Measurements from ENCODE around the gene HEATR3. TPM values are rescaled to one million over a fixed set of nuclear protein-coding genes. Genes with fewer than 3 reads are reported as not detected.
A peak's percentile ranks its signal among the peaks of the same experiment; 100 is the strongest.

Gene HEATR3
- total and polyA plus RNA-seq, 2 of the 13 experiments (the other 11 are each of a cell fraction or from before 2014, with no cell fraction given), result 22.4 to 52.4 TPM

DNA sequence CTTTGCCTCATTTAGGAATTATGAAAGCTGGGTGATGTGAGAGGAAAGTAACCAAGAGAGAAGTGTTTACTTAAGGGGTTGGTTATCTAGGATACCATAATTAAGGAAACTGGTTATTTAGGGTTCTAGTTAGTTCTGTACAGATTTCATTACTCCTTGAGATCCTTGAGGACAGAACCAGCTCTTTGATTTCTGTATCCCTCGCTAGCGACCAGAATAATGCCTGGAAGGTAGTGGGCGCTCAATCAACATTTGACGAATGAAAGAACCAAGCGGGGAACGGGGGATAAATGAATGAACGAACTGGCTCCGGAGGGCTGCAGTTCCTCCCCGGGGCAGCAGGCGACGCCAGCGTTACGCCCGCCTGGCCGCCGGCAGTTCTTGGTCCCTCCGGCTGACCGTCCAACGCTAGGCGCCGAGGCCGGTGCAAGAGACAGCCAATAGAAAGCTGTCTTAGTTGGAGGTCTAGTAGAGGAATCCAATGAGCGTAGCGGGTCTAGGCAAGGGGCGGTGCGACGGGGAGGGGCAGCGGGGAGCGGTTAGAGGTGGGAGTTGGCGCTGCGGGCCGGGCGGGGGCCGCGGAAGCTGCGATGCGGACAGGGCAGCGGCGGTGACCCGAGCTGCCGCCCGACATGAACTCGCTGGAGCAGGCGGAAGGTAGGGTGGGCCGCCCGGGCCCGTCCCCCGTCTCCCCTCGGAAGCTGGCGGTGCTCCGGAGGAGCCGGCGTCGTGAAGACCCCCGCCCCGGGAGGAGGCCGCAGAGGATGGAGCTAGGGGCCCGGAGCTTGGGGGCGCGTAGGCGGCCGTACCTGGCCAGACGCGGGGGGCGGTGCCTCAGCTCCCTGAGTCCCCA is 40.9 kb upstream of the HEATR3 start, which contains the start of gene CNEP1R1 (continued):
- TF ChIP-seq KLF13 (CRISPR knock-in tag; IDR thresholded peaks at IDR 0.05) (peak; percentile 73; the same call in 1 of the 2 replicates), PHF20 (CRISPR knock-in tag; IDR thresholded peaks at IDR 0.05) (peak; percentile 90), SMAD1 (CRISPR knock-in tag; IDR thresholded peaks at IDR 0.05; ENCODE audit: borderline replicate concordance, low read depth) (0 out of 2 replicates have a peak, but pooled peaks have one; percentile 28), PHF21A (CRISPR knock-in tag; IDR thresholded peaks at IDR 0.05) (peak; percentile 93), ZBTB42 (CRISPR knock-in tag; IDR thresholded peaks at IDR 0.05) (0 out of 2 replicates have a peak, but pooled peaks have one; percentile 65), ZBTB38 (CRISPR knock-in tag; IDR thresholded peaks at IDR 0.05) (peak; percentile 71), RFX5 (IDR thresholded peaks at IDR 0.05; ENCODE audit: low read depth, low read length) (peak; percentile 62), ZNF776 (CRISPR knock-in tag; IDR thresholded peaks at IDR 0.05) (peak; percentile 93), KLF9 (CRISPR knock-in tag; IDR thresholded peaks at IDR 0.05; ENCODE audit: low read depth) (peak; percentile 91), ZNF589 (CRISPR knock-in tag; conservative IDR thresholded peaks at IDR 0.05) (peak; percentile 58; the same call in 1 of the 2 replicates), ZBTB20 (CRISPR knock-in tag; IDR thresholded peaks at IDR 0.05; ENCODE audit: borderline replicate concordance, low read depth) (peak; percentile 75; the same call in 1 of the 2 replicates), REL (CRISPR knock-in tag; conservative IDR thresholded peaks at IDR 0.05) (0 out of 2 replicates have a peak, but pooled peaks have one; percentile 23), TGIF2 (CRISPR knock-in tag; IDR thresholded peaks at IDR 0.05) (peak; percentile 66; the same call in 1 of the 2 replicates), ZNF274 (CRISPR knock-in tag; IDR thresholded peaks at IDR 0.05) (peak; percentile 81; the same call in 1 of the 2 replicates), FOXA3 (CRISPR knock-in tag; IDR thresholded peaks at IDR 0.05) (peak; percentile 28; the same call in 1 of the 2 replicates), IRX3 (CRISPR knock-in tag; IDR thresholded peaks at IDR 0.05; ENCODE audit: borderline replicate concordance, low read depth) (no peak), MXD4 (CRISPR knock-in tag; IDR thresholded peaks at IDR 0.05) (peak; percentile 78), ZNF234 (CRISPR knock-in tag; conservative IDR thresholded peaks at IDR 0.05) (no peak; the same call in 1 of the 2 replicates), POLR2A (IDR thresholded peaks at IDR 0.05; ENCODE audit: insufficient read depth in 1 of 2, low read depth in 2 of 2, low read length in 2 of 2) (peak; percentile 57 to 86), SALL1 (CRISPR knock-in tag; IDR thresholded peaks at IDR 0.05) (peak; percentile 94), JUNB (CRISPR knock-in tag; IDR thresholded peaks at IDR 0.05; ENCODE audit: borderline replicate concordance) (no peak; the same call in 1 of the 2 replicates), PPARG (CRISPR knock-in tag; conservative IDR thresholded peaks at IDR 0.05) (peak; percentile 54; the same call in 1 of the 2 replicates), RCOR2 (CRISPR knock-in tag; IDR thresholded peaks at IDR 0.05) (peak; percentile 83), FOXO1 (CRISPR knock-in tag; IDR thresholded peaks at IDR 0.05) (peak; percentile 73)
- TF ChIP-seq, protein P1, sequence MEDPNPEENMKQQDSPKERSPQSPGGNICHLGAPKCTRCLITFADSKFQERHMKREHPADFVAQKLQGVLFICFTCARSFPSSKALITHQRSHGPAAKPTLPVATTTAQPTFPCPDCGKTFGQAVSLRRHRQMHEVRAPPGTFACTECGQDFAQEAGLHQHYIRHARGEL (CRISPR knock-in tag; IDR thresholded peaks at IDR 0.05), result peak; percentile 99
- TF ChIP-seq, protein P2, sequence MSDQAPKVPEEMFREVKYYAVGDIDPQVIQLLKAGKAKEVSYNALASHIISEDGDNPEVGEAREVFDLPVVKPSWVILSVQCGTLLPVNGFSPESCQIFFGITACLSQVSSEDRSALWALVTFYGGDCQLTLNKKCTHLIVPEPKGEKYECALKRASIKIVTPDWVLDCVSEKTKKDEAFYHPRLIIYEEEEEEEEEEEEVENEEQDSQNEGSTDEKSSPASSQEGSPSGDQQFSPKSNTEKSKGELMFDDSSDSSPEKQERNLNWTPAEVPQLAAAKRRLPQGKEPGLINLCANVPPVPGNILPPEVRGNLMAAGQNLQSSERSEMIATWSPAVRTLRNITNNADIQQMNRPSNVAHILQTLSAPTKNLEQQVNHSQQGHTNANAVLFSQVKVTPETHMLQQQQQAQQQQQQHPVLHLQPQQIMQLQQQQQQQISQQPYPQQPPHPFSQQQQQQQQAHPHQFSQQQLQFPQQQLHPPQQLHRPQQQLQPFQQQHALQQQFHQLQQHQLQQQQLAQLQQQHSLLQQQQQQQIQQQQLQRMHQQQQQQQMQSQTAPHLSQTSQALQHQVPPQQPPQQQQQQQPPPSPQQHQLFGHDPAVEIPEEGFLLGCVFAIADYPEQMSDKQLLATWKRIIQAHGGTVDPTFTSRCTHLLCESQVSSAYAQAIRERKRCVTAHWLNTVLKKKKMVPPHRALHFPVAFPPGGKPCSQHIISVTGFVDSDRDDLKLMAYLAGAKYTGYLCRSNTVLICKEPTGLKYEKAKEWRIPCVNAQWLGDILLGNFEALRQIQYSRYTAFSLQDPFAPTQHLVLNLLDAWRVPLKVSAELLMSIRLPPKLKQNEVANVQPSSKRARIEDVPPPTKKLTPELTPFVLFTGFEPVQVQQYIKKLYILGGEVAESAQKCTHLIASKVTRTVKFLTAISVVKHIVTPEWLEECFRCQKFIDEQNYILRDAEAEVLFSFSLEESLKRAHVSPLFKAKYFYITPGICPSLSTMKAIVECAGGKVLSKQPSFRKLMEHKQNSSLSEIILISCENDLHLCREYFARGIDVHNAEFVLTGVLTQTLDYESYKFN (CRISPR knock-in tag; conservative IDR thresholded peaks at IDR 0.05), result peak; percentile 65
- TF ChIP-seq, protein P3, sequence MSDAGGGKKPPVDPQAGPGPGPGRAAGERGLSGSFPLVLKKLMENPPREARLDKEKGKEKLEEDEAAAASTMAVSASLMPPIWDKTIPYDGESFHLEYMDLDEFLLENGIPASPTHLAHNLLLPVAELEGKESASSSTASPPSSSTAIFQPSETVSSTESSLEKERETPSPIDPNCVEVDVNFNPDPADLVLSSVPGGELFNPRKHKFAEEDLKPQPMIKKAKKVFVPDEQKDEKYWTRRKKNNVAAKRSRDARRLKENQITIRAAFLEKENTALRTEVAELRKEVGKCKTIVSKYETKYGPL (CRISPR knock-in tag; IDR thresholded peaks at IDR 0.05), result no peak; the same call in 1 of the 2 replicates

All from HepG2 (cell line).